NCI-H524 (cell line): ENCODE data around the gene SNRPD1.
"Not testable (repeated sequence)": the region's sequence is repeated elsewhere in the genome, so short reads cannot be mapped to it uniquely, and the experiment has no call there.

Experiments
- DNase-seq, 2 experiments: peaks; one replicate each; lab custom pipeline; 2025; lab: John Stamatoyannopoulos, UW

Gene SNRPD1

GRCh38 chr18:21612125-21613039 lies at the start of gene SNRPD1:
Gene SNRPD1 (plus strand): TSS chr18:21612314. CDS start chr18:21612430, 116 bp downstream.
- DNase-seq: peak; percentile 82 to 88

GRCh38 chr18:21571772-21572171 lies 40.3 kb upstream of the SNRPD1 start:
- no peak for DNase-seq

- no peak for DNase-seq
Observed at GRCh38 chr18:21575656-21576055, 36.5 kb upstream of the SNRPD1 start.

GRCh38 chr18:21584391-21584790 lies 27.7 kb upstream of the SNRPD1 start:
- no peak for DNase-seq

GRCh38 chr18:21592361-21592760 lies 19.8 kb upstream of the SNRPD1 start:
- DNase-seq: not testable (repeated sequence)

GRCh38 chr18:21593540-21594257 lies 18.4 kb upstream of the SNRPD1 start:
- DNase-seq: peak in 1 of 2 experiments; percentile 10

- no peak for DNase-seq
Observed at GRCh38 chr18:21597620-21598019, 14.5 kb upstream of the SNRPD1 start.

- no peak for DNase-seq
Observed at GRCh38 chr18:21598726-21599584, 13.2 kb upstream of the SNRPD1 start.

- peak; percentile 10 to 62 for DNase-seq
Observed at GRCh38 chr18:21599585-21600525, 12.3 kb upstream of the SNRPD1 start.

GRCh38 chr18:21600526-21601410 lies 11.3 kb upstream of the SNRPD1 start, which contains the start of gene ESCO1:
Gene ESCO1 (minus strand): TSS chr18:21600704. CDS start chr18:21574843, 25,861 bp downstream.
- peak; percentile 96 to 98 for DNase-seq

- DNase-seq: no peak
Observed at GRCh38 chr18:21602299-21602587, 9.9 kb upstream of the SNRPD1 start.

- DNase-seq: no peak
Observed at GRCh38 chr18:21604671-21605070, 7.4 kb upstream of the SNRPD1 start.

- no peak for DNase-seq
Observed at GRCh38 chr18:21605213-21605612, 6.9 kb upstream of the SNRPD1 start.

- DNase-seq: not testable (repeated sequence)
Observed at GRCh38 chr18:21611401-21612124, 551 bp upstream of the SNRPD1 start.

GRCh38 chr18:21621640-21622039 lies 9.5 kb downstream of the SNRPD1 start:
- DNase-seq: not testable (repeated sequence)

- DNase-seq: no peak
Observed at GRCh38 chr18:21629089-21629832, 17.1 kb downstream of the SNRPD1 start.

- DNase-seq: no peak
Observed at GRCh38 chr18:21632393-21632792, 20.3 kb downstream of the SNRPD1 start.

- DNase-seq: no peak
Observed at GRCh38 chr18:21634588-21635199, 22.6 kb downstream of the SNRPD1 start.
